Activated B cell treated with CpG ODN at 0.5 μM for 24 hours (primary cell): ENCODE data around the gene HOXD9. TPM values are rescaled to one million over a fixed set of nuclear protein-coding genes. Genes with fewer than 3 reads are reported as not detected.
A peak's percentile ranks its signal among the peaks of the same experiment; 100 is the strongest.

ENCODE experiments used
- ATAC-seq: fragments of 200-7000 bp; cut with Tn5 transposase; one replicate; pipeline ENCODE4 v1.10.0; 2021; ENCODE audit warnings: low read depth, mild to moderate bottlenecking, moderate library complexity
- CTCF ChIA-PET: fragments of 350-600 bp; sonication (Branson Sonifier 250); formaldehyde crosslinking; loops from one replicate; lab custom pipeline; 2021; ENCODE audit warnings: antibody characterized with exemption; lab: Charles Lee
- POLR2A ChIA-PET: fragments of 350-600 bp; sonication (Branson Sonifier 250); formaldehyde crosslinking; loops from one replicate; lab custom pipeline; 2021; ENCODE audit warnings: antibody characterized with exemption; lab: Charles Lee
- DNase-seq: peaks from one replicate; pipeline ENCODE4 v3.0.0; 2022
- H3K27ac Mint-ChIP-seq: one replicate; pipeline ENCODE4 v1.8.0; 2020; ENCODE audit warnings: mixed read lengths
- H3K27me3 Mint-ChIP-seq: one replicate; pipeline ENCODE4 v1.8.0; 2021; ENCODE audit warnings: mixed read lengths
- H3K36me3 Mint-ChIP-seq: one replicate; pipeline ENCODE4 v1.8.0; 2021; ENCODE audit warnings: low read depth, mixed read lengths
- H3K4me1 Mint-ChIP-seq: one replicate; pipeline ENCODE4 v1.8.0; 2021; ENCODE audit warnings: mixed read lengths
- H3K4me3 Mint-ChIP-seq: one replicate; pipeline ENCODE4 v1.8.0; 2020; ENCODE audit warnings: mild to moderate bottlenecking, mixed read lengths
- H3K9me3 Mint-ChIP-seq: one replicate; pipeline ENCODE4 v1.8.0; 2020; ENCODE audit warnings: mixed read lengths
- CTCF ChIP-seq: fragments of 200-600 bp; IDR thresholded peaks from one replicate; pipeline ENCODE4 v1.8.0; 2022; ENCODE audit warnings: antibody characterized with exemption, mild to moderate bottlenecking
- intact Hi-C: fragments of 100-400 bp; cut with micrococcal nuclease; formaldehyde crosslinking; loops from one replicate; pipeline ENCODE4 v1.15.1; 2024
- total RNA-seq: library from RNA; stranded (reverse); gene quantifications from 2 replicates; pipeline ENCODE4 v1.2.3, GENCODE V29; 2022

HOXD9 gene
- total RNA-seq, 1 donor from 2014 or later, result not detected

DNA sequence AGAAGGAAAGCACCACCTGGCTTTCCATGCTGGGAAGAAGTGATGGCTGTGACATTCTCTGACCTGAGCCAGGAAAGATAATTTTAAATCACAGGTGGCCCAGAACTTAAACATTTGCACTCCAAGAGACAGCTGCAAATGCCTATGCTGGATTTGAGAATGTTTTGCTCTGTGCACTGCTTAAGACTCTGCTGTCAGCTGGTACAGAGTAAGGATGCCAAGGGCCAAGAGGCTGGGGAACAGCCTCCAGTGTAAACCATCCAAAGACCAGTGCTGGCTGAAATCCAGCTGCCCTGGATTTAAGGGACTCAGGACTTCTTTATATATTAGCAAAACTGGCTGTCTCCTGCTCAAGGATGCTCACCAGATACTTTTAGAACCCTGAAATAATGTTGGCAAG lies 10.9 kb downstream of the HOXD9 start:
- ATAC-seq (no peak), DNase-seq (no peak)
- Mint-ChIP-seq H3K27ac (no peak overlapping the region), H3K36me3 (no peaks in the 10 kb centered on the region), H3K4me1 (peaks cover 36% of the 10 kb centered on the region), H3K27me3 (peaks cover 73% of the 10 kb centered on the region), H3K4me3 (no peak overlapping the region), H3K9me3 (peaks cover 2% of the 10 kb centered on the region)
- POLR2A ChIA-PET, result no interaction called here
- CTCF ChIA-PET, result interaction anchor here (1.8 to 4.1 kb wide), 2 partner anchors 322 to 421 kb away, joined by 5 to 19 read pairs; no protein-coding TSS in a partner anchor
- intact Hi-C loops, result loop anchor here (2.0 to 10.0 kb wide), 3 partner anchors 23 to 1799 kb away; partner anchors contain the start of genes HOXD12, HOXD3 and SP9
- no peak for TF ChIP-seq CTCF

- ChIA-PET CTCF (interaction anchor here (0.7 to 4.1 kb wide), 4 partner anchors 321 to 1015 kb away, joined by 3 to 19 read pairs (median 3); no protein-coding TSS in a partner anchor), POLR2A (no interaction called here)
- H3K4me1 Mint-ChIP-seq, result peaks cover 31% of the 10 kb centered on the region
- no peak overlapping the region for H3K27ac Mint-ChIP-seq
- no peaks in the 10 kb centered on the region for H3K36me3 Mint-ChIP-seq
- TF ChIP-seq CTCF, result no peak
- H3K4me3 Mint-ChIP-seq, result no peak overlapping the region
- H3K27me3 Mint-ChIP-seq, result peaks cover 73% of the 10 kb centered on the region
- no peak for DNase-seq
- no peak for ATAC-seq
- intact Hi-C loops, result loop anchor here (5.0 to 10.0 kb wide), 2 partner anchors 37 to 1799 kb away; partner anchors contain the start of genes HOXD12 and SP9
- peaks cover 3% of the 10 kb centered on the region for H3K9me3 Mint-ChIP-seq
Measured at GRCh38 chr2:176134035-176134434, 11.5 kb downstream of the HOXD9 start.

- DNase-seq, result no peak
- Mint-ChIP-seq H3K4me3 (no peak overlapping the region), H3K4me1 (peaks cover 30% of the 10 kb centered on the region), H3K9me3 (peaks cover 7% of the 10 kb centered on the region), H3K27ac (no peak overlapping the region), H3K36me3 (no peaks in the 10 kb centered on the region), H3K27me3 (peaks cover 80% of the 10 kb centered on the region)
- intact Hi-C loops, result loop anchor here (10.0 kb wide), 1 partner anchor 1800 kb away; the partner anchor contains the start of gene SP9
- ChIA-PET POLR2A (no interaction called here), CTCF (interaction anchor here (1.0 to 1.2 kb wide), 2 partner anchors 419 to 517 kb away, joined by 3 read pairs; no protein-coding TSS in a partner anchor)
- no peak for TF ChIP-seq CTCF
- no peak for ATAC-seq
Measured at GRCh38 chr2:176135035-176135440, 12.5 kb downstream of the HOXD9 start.

GRCh38 chr2:176136374-176137251 lies 14.1 kb downstream of the HOXD9 start:
- Mint-ChIP-seq H3K27me3 (peaks cover 79% of the 10 kb centered on the region), H3K9me3 (peaks cover 7% of the 10 kb centered on the region), H3K4me3 (peak overlapping the region; percentile 44), H3K36me3 (no peaks in the 10 kb centered on the region), H3K4me1 (peaks cover 31% of the 10 kb centered on the region), H3K27ac (no peak overlapping the region)
- DNase-seq, result no peak
- no peak for ATAC-seq
- ChIA-PET POLR2A (no interaction called here), CTCF (interaction anchor here (0.6 kb wide), 1 partner anchor 9 kb away, joined by 3 read pairs; no protein-coding TSS in a partner anchor)
- TF ChIP-seq CTCF, result no peak
- intact Hi-C loops, result loop anchor here (10.0 kb wide), 1 partner anchor 1802 kb away; the partner anchor contains the start of gene SP9

DNA sequence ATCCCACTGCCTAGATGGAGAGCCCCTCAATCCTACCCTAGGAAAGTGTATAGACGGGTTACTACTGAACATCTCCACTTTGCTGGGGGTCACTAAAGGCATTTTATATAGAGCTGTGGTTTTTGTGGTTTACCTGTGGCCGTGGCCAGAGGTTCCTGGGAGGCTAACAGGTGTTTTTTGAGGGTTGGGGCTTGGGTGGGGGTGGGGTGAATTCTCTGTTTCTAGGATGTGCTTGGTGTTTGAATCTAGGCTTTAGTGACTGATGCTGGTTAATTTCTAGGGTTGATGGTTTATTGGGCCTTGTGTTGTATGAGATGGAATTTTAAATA lies 14.7 kb downstream of the HOXD9 start:
- Mint-ChIP-seq H3K4me1 (peaks cover 28% of the 10 kb centered on the region), H3K27me3 (peaks cover 81% of the 10 kb centered on the region), H3K36me3 (no peaks in the 10 kb centered on the region), H3K4me3 (no peak overlapping the region), H3K27ac (no peak overlapping the region), H3K9me3 (peaks cover 7% of the 10 kb centered on the region)
- ATAC-seq (no peak), DNase-seq (no peak)
- POLR2A ChIA-PET, result no interaction called here
- CTCF ChIA-PET, result no interaction called here
- no peak for TF ChIP-seq CTCF
- intact Hi-C loops, result loop anchor here (10.0 kb wide), 1 partner anchor 1802 kb away; the partner anchor contains the start of gene SP9
